ENCODE measurements around the gene HOXB5. TPM values are rescaled to one million over a fixed set of nuclear protein-coding genes. Genes with fewer than 3 reads are reported as not detected.

HOXB5 gene
- total RNA-seq, 1 experiment from 2014 or later, result not detected

DNA sequence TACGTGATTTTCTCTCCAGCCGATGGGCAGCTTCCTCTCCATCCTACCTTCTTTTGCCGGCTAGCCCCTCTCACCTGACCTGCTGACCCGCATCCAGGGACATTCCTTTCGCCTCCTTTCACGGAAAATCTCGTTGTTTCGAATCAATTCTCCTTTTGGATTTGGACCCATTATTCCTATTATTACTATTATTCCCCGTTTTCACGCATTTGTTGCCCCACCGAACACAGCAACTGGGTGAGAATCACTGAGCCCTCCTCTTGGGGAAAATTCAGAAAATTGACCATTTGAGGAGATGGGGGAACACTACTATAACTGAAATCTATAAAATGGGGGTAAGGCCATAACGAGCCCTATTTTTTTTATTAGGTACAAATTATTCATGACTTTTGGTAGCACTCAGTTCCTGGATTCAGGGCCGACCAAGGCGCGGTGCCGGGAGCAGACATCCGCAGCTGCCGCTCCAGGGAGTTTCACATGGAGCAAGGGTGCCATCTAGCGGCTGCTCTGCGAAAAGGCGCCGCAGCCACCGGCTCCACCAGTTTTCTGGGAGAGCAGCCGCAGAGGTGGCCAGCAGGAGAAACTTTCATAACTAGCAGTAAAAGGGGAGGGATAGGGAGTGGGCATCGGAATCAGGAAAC, 24.8 kb upstream of the HOXB5 start:
- in situ Hi-C loops (cut with HindIII; ENCODE audit: low sequenced_read_pairs), result no loop called here
- peak; percentile 76 for DNase-seq (ENCODE audit: low spot score)

DNA sequence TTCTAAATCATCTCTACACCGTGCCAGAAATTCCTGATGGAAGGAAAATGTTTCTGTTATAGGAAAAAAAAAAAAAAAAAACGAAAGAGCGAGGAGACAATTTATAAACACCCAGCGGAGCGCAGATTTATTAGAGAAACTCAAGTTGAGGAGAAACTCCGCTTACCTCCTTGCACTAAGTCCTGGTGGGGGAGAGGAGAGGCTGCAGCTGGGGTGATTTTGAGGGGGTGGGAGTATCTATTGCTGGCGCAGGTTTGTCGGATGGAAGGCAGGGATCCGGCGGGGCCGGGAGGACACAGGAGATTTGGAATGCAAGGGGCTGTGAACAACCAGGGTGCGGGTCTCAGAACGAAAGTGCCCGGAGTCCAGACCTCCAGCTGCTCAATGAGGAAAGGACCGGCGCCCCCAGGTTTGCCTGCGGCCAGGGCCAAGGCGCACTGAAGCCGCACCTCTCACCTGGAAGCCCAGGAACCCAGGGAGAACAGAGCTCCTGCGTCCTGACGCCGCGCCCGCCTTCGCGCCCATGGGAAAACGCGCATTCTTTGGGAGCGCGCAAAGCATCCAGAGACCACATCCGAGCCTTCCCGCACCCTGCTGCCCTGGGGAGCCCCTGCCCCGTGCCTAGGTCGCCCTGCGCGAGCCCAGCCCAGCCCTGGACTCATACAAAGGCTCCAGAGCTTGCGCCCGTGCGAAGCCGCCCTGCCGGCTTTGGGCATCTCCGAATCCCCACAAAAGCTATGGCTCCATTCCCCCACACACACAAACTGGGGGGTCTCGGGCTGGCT, 24.1 kb upstream of the HOXB5 start:
- DNase-seq (ENCODE audit: low spot score), result no peak
- in situ Hi-C loops (cut with HindIII; ENCODE audit: low sequenced_read_pairs), result no loop called here

DNA sequence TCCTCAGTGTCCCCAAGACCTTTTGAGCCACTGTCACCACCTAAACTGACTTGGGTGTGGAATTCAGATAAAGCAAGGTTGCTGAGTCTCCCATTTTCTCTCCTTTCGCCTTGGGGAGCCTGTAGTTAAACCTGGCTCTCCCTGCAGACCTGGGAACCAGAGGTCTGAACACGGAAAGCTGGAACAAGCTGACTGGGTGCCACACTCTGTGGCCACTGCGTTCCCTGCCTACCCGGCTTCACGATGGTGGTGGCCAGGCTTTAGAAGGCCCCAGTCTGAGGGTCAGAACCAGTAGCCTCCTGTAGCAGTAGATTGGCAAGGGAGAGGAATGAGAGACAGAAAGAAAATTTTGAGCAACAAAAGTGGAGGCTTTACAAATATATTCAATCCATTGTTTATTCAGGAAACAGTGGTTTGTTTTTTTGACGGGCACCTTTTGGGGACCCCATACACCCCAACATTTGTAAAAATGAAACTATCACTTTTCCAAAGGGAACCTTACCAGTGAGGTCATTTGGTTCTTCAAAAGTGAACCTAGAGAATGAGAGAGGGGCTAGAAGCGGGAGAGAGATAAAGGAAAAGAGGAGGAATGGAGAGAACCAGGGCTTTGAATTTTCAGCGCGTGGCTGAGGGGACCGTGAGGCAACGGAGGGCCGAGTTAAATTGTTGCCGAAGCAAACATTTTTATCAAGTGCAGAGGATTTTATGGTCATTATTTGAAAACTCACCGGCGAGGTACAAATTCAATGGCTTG, 23.3 kb upstream of the HOXB5 start:
- in situ Hi-C loops (cut with HindIII; ENCODE audit: low sequenced_read_pairs), result no loop called here
- DNase-seq (ENCODE audit: low spot score), result no peak

DNA sequence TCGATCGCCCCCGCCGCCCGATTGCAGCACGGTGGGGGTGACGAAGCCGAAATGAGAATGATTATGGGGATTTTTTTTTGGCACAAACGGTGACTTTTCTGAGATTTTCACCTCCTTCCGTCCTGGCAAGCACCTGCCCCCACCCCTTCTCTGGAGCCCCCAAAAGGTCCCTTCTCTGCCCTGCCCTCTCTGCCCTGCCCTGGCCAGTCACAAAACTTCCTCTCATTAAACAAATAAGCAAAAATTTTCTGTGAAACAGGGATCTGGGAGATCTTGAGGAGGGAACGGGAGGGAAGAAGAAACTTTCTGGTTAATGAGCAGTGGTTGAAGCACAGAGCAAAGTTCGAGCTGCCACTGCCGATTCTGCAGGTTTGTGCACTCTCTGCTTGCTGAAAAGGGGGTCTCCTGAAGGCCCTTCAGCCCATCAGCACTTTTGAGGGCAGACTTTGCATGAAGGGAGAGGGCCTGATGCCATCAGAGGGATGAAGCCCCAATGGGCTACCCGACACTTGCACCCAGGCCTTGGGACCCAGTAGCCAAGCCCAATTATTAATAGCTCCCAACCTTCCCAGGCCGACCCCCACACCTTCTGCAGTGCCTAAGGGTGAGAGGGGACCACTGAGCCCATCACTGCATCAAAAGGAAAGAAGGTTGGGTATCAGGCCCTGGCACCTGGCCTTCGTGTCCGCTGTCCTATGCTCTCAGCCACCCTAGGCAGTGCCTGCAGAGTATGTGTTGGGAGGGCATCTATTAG, 22.6 kb upstream of the HOXB5 start:
- DNase-seq (ENCODE audit: low spot score), result no peak
- in situ Hi-C loops (cut with HindIII; ENCODE audit: low sequenced_read_pairs), result no loop called here

- no peak for DNase-seq (ENCODE audit: low spot score)
- in situ Hi-C loops (cut with HindIII; ENCODE audit: low sequenced_read_pairs), result no loop called here
Observed at GRCh38 chr17:48615047-48615962, 21.7 kb upstream of the HOXB5 start, which contains the start of gene HOXB8. Gene HOXB8, minus strand, starts transcription at chr17:48615292. Its CDS starts 588 bp downstream, at chr17:48614704.

DNA sequence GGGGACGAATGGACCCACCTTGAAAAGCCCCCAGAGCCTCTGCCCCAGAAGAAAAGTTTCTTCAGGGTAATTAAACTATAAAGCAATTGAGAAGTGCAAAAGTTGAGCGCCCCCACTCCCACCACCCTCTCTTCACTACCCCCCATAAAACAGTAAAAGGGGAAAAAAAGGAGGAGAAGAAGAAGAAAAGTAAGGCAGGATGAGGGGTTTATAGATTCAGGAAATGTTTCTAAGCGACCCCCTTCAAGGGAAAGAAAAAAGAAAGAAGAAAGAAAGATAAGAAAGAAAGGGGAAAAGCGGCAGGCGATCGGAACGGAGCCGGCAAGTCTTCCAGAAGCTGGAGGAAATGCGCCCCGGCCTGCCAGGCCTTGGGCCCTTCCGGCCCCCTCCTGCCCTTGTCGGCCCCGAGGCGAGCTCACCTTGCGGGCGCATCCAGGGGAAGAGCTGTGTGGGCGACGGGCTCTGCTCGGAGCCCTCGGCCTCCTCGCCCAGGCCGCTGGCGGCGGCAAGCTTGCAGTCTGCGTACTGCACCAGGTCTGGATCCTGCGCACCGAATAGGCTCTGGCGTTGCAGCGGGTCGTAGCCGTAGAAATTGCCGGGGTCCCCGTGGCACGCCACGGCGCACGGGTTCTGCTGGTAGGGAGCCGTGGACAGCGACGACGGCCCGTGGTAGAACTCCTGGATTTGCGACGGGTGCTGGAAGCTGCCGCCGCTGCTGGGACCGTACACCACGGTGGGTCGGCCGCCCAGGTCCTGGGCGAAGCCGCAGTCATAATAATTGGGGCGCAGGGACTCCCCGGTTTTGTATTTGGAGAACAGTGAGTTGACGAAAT, 20.5 kb upstream of the HOXB5 start:
- DNase-seq (ENCODE audit: low spot score), result no peak

DNA sequence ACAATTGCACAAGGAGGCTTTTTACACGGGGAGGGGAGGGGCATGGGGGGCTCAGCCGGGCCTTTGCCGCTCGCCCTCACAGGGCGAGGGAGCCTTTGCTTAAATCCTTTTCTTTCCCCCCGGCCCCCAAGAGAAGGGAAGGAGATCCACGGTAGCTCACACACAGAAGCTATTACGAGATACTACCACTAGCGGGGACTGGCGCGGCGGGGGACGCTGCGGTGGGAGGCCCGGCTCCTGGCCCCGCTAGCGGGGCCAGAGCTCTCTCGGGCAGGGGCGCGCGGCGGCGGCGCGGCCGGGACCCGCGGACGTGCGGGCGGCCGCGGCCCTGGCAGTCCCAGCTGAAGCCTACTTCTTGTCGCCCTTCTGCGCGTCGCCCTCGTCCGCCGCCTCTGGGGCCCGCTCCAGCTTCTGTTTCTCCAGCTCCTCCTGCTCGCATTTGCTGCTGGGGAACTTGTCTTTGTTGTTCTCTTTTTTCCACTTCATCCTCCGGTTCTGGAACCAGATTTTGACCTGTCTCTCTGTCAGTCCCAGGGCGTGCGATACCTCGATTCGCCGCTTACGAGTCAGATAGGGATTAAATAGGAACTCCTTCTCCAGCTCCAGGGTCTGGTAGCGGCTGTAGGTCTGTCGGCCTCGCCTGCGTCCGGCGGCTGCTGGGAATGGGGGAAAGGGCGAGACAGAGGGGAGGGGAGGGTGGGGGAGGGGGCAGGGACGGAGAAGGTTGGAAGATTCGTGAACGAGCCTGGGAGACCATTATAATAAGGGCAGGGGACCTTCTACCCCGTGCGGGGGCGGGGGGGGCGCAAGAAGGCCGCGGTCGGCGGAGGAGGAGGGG, 19.5 kb upstream of the HOXB5 start:
- no peak for DNase-seq (ENCODE audit: low spot score)
- in situ Hi-C loops (cut with HindIII; ENCODE audit: low sequenced_read_pairs), result no loop called here

More for the DNA sequence above, 20.5 kb upstream of the HOXB5 start:
- in situ Hi-C loops (cut with HindIII; ENCODE audit: low sequenced_read_pairs), result no loop called here

- DNase-seq (ENCODE audit: low spot score), result no peak
- in situ Hi-C loops (cut with HindIII; ENCODE audit: low sequenced_read_pairs), result no loop called here
Observed at GRCh38 chr17:48612456-48612853, 18.9 kb upstream of the HOXB5 start.

GRCh38 chr17:48611681-48612455, 18.3 kb upstream of the HOXB5 start:
- no peak for DNase-seq (ENCODE audit: low spot score)
- in situ Hi-C loops (cut with HindIII; ENCODE audit: low sequenced_read_pairs), result no loop called here

DNA sequence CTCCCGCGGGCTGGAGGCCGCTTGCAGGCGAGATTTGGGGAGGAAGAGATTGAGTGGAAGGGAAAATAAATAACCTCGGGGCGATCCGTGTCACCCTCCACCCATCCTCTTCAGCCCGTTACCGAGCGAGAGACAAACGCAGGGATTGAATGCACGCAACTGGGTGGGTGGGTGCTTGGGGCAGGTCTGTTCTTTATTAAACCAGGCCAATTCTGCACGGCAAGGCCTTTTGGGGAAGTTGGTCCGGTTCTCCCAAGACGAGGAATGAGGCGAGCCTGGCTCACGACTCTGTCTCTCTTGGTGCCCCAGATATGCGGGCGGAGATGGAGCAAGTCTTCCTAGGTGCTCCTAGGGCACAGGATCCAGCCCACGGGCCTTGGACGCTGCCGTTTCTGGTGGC, 17.6 kb upstream of the HOXB5 start:
- in situ Hi-C loops (cut with HindIII; ENCODE audit: low sequenced_read_pairs), result no loop called here
- DNase-seq (ENCODE audit: low spot score), result no peak

DNA sequence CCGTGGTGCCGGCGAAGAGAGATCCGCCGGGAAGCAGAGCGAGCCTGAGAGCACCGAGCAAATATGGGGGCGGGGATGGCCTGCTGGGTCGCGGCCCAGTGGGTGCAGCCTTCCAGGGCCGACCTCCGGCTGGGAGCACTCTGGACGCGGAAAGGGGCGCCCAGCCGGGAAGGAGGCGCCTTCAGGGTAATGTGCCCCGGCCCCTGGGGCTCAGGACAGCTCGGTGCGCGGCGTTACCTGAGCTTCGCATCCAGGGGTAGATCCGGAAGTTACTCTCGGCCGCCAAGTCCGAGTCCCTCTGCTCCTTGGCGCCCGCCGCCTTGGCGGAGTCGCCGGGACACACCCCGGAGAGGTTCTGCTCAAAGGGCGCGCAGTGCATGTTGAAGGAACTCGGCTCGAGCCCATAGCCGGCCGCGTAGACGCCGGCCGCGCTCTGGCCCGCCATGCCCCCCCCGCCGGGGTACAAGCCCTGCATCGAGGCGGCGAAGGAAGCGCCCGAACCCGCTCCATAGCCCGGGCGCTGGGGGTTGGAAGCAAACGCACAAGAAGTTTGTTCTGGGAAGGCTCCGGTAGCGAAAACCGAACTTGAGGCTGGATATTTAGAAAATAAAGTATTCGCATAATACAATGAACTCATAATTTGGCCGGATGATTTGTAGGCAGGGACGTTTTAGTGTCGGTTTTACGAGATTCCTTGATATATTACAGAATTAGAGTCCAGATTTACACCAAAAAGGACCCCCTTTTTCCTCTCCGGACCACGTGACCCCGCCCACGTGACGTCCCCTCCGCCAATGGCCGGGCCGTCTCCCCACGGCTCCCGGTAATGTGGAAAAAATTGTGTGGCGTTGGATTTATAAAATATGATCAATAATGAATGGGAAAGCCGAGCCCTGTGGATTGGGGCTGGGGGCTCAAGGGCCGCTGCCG, 17.0 kb upstream of the HOXB5 start, which contains the start of gene HOXB7:
Gene HOXB7 (minus strand): TSS at position 736 of the 930 bp plus-strand sequence. CDS start 99 bp downstream, at position 637.
- DNase-seq (ENCODE audit: low spot score), result no peak
- in situ Hi-C loops (cut with HindIII; ENCODE audit: low sequenced_read_pairs), result no loop called here

GRCh38 chr17:48609759-48610281, 16.2 kb upstream of the HOXB5 start:
- no peak for DNase-seq (ENCODE audit: low spot score)
- in situ Hi-C loops (cut with HindIII; ENCODE audit: low sequenced_read_pairs), result no loop called here

GRCh38 chr17:48609033-48609432, 15.5 kb upstream of the HOXB5 start:
- in situ Hi-C loops (cut with HindIII; ENCODE audit: low sequenced_read_pairs), result no loop called here
- DNase-seq (ENCODE audit: low spot score), result no peak

DNA sequence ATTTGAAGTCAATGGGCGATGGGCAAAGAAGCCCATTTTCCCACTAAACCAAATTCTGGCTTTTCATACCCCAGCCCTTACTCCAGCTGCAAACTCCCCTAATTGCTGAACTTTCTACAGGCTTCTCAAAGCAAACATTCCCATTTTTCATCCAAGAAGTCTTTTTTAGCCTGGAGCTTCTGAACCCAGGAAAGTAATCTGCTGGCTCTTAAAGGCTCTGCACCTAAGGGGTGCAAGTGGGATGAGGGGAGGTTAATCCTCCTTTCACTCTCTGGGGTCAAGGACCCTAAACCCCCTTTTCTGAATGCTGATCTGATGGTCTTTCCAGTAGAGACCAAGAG, 14.9 kb upstream of the HOXB5 start:
- in situ Hi-C loops (cut with HindIII; ENCODE audit: low sequenced_read_pairs), result no loop called here
- DNase-seq (ENCODE audit: low spot score), result no peak

Measured in G401 (cell line).